Fibroblast of lung (primary cell): ENCODE measurements around the gene SHISA5. TPM values are rescaled to one million over a fixed set of nuclear protein-coding genes. Genes with fewer than 3 reads are reported as not detected.
"Not testable (repeated sequence)": the region's sequence is repeated elsewhere in the genome, so short reads cannot be mapped to it uniquely, and the experiment has no call there.

Experiments used
- DNase-seq, 2 donors: peaks; one replicate each; pipeline versions ENCODE4 v3.0.0 to v3.0.0-alpha.2; 2010; ENCODE audit warnings: low read depth in 2 of 2
- H2AFZ ChIP-seq: 2 replicates; pipeline ENCODE4 v1.5.1; 2012; ENCODE audit warnings: low read length, control low read depth, inconsistent platforms
- H3K27ac ChIP-seq: 2 replicates; pipeline ENCODE4 v1.5.1; 2011; ENCODE audit warnings: low read length, control low read depth; ENCODE audit not compliant: insufficient read depth
- H3K27me3 ChIP-seq: 2 replicates; pipeline ENCODE4 v1.5.1; 2011; ENCODE audit warnings: mild to moderate bottlenecking, low read length; ENCODE audit not compliant: control insufficient read depth, insufficient read depth
- H3K36me3 ChIP-seq: 2 replicates; pipeline ENCODE4 v1.5.1; 2011; ENCODE audit warnings: low read length; ENCODE audit not compliant: control insufficient read depth, insufficient read depth
- H3K4me1 ChIP-seq: 2 replicates; pipeline ENCODE4 v1.5.1; 2011; ENCODE audit warnings: low read length; ENCODE audit not compliant: control insufficient read depth, insufficient read depth; ENCODE audit errors: extremely low read depth
- H3K4me2 ChIP-seq: 2 replicates; pipeline ENCODE4 v1.5.1; 2011; ENCODE audit warnings: low read length, control low read depth; ENCODE audit not compliant: insufficient read depth; ENCODE audit errors: extremely low read depth
- H3K4me3 ChIP-seq, 4 experiments: fragments of 200-600 bp in 1 of 4; sonication (generic) in 1 of 4; replicated peaks in 1 of 4; 2 replicates each; pipeline ENCODE4 v1.5.1; 2011 to 2016; ENCODE audit warnings: low read length in 4 of 4, low read depth in 3 of 4, mild to moderate bottlenecking in 3 of 4, control low read depth in 2 of 4, inconsistent platforms in 1 of 4, mixed read lengths in 1 of 4; ENCODE audit not compliant: insufficient read depth in 1 of 4; ENCODE audit errors: control extremely low read depth in 1 of 4
- H3K79me2 ChIP-seq: 2 replicates; pipeline ENCODE4 v1.5.1; 2012; ENCODE audit warnings: mild to moderate bottlenecking, low read length, inconsistent platforms; ENCODE audit not compliant: control insufficient read depth, insufficient read depth
- H3K9ac ChIP-seq: 2 replicates; pipeline ENCODE4 v1.5.1; 2011; ENCODE audit warnings: mild to moderate bottlenecking, low read length, control low read depth; ENCODE audit not compliant: insufficient read depth
- H3K9me3 ChIP-seq: 2 replicates; pipeline ENCODE4 v1.5.1; 2012; ENCODE audit warnings: low read depth, low read length; ENCODE audit not compliant: control insufficient read depth, insufficient read depth
- H4K20me1 ChIP-seq: 2 replicates; pipeline ENCODE4 v1.5.1; 2011; ENCODE audit warnings: low read length; ENCODE audit not compliant: control insufficient read depth, insufficient read depth; ENCODE audit errors: extremely low read depth
- CTCF ChIP-seq, 2 donors: IDR thresholded peaks in 1 of 2; conservative IDR thresholded peaks in 1 of 2; 1 replicate in 1 of 2; 2 replicates in 1 of 2; pipeline ENCODE4 v1.5.1; 2011 to 2012; ENCODE audit warnings: low read length in 2 of 2, control low read depth in 1 of 2, inconsistent platforms in 1 of 2, low read depth in 1 of 2, mild to moderate bottlenecking in 1 of 2
- EZH2 ChIP-seq: IDR thresholded peaks from 2 replicates; pipeline ENCODE4 v1.5.1; 2012; ENCODE audit warnings: low read length, control low read depth, mild to moderate bottlenecking; ENCODE audit errors: missing control alignments
- polyA plus RNA-seq, 2 donors: library from polyadenylated mRNA; depleted of rRNA in 1 of 2; stranded (reverse) in 1 of 2; unstranded in 1 of 2; fragments of >200 nt; gene quantifications; 2 replicates each; pipeline ENCODE4 v1.2.1, GENCODE V29; 2011 to 2012; ENCODE audit warnings: missing spikeins in 1 of 2
- total RNA-seq: library from RNA; depleted of rRNA; stranded (reverse); fragments of >200 nt; gene quantifications from 2 replicates; pipeline ENCODE4 v1.2.1, GENCODE V29; 2014

SHISA5 gene
- total and polyA plus RNA-seq, 2 donors (not counting 1 experiment from before 2014, with no cell fraction given), result 136 to 139 TPM

- no peak for TF ChIP-seq CTCF (conservative IDR thresholded peaks at IDR 0.05 in 1 of 2, IDR thresholded peaks at IDR 0.05 in 1 of 2; ENCODE audit: low read depth in 1 of 2, low read length in 2 of 2)
- no peak for TF ChIP-seq EZH2
- peaks cover 4% of the 10 kb centered on the region for H3K4me1 ChIP-seq
- no peak for DNase-seq
- no peak overlapping the region for H3K4me3 ChIP-seq
- H3K27ac ChIP-seq, result no peak overlapping the region
- H3K27me3 ChIP-seq, result no peaks in the 10 kb centered on the region
- H3K79me2 ChIP-seq, result peaks cover 25% of the 10 kb centered on the region
- no peak overlapping the region for H3K4me2 ChIP-seq
- no peak overlapping the region for H3K9ac ChIP-seq
- H3K36me3 ChIP-seq, result peaks cover 2% of the 10 kb centered on the region
- H3K9me3 ChIP-seq, result no peaks in the 10 kb centered on the region
- no peak overlapping the region for H2AFZ ChIP-seq
- no peaks in the 10 kb centered on the region for H4K20me1 ChIP-seq
Measured at GRCh38 chr3:48475188-48475587, 28.8 kb downstream of the SHISA5 start.

- Histone ChIP-seq H2AFZ (no peak overlapping the region), H3K4me2 (no peak overlapping the region), H3K9me3 (no peaks in the 10 kb centered on the region), H3K4me3 (no peak overlapping the region), H4K20me1 (no peaks in the 10 kb centered on the region), H3K79me2 (peaks cover 30% of the 10 kb centered on the region), H3K9ac (no peak overlapping the region), H3K27ac (no peak overlapping the region), H3K27me3 (no peaks in the 10 kb centered on the region), H3K36me3 (peaks cover 7% of the 10 kb centered on the region), H3K4me1 (peaks cover 4% of the 10 kb centered on the region)
- TF ChIP-seq EZH2 (no peak), CTCF (conservative IDR thresholded peaks at IDR 0.05 in 1 of 2, IDR thresholded peaks at IDR 0.05 in 1 of 2; ENCODE audit: low read depth in 1 of 2, low read length in 2 of 2) (no peak)
- no peak for DNase-seq
Measured at GRCh38 chr3:48474619-48475018, 29.4 kb downstream of the SHISA5 start.

- H3K79me2 ChIP-seq, result peaks cover 36% of the 10 kb centered on the region
- not testable (repeated sequence) for H3K9ac ChIP-seq, H3K9me3 ChIP-seq, H3K4me3 ChIP-seq, H3K27me3 ChIP-seq, H3K4me1 ChIP-seq, H3K27ac ChIP-seq, H2AFZ ChIP-seq, H4K20me1 ChIP-seq, H3K4me2 ChIP-seq, DNase-seq
- peaks cover 12% of the 10 kb centered on the region for H3K36me3 ChIP-seq
Measured at GRCh38 chr3:48474031-48474430, 29.9 kb downstream of the SHISA5 start.
